Mononuclear cell (primary cell): Measurements from ENCODE around the gene PGM2. TPM values are rescaled to one million over a fixed set of nuclear protein-coding genes. Genes with fewer than 3 reads are reported as not detected.

Source experiments
- H3K27me3 ChIP-seq: 2 replicates; pipeline ENCODE4 v1.6.0; 2011; ENCODE audit warnings: low read length, control low read depth; ENCODE audit not compliant: insufficient read depth
- H3K4me1 ChIP-seq: 2 replicates; pipeline ENCODE4 v1.5.1; 2011; ENCODE audit warnings: mild to moderate bottlenecking, low read length, control low read depth; ENCODE audit not compliant: insufficient read depth
- H3K4me3 ChIP-seq: 2 replicates; pipeline ENCODE4 v1.5.1; 2011; ENCODE audit warnings: mild to moderate bottlenecking, low read length, moderate library complexity
- H3K9me3 ChIP-seq: 2 replicates; pipeline ENCODE4 v1.5.1; 2011; ENCODE audit warnings: low read depth, mild to moderate bottlenecking, control low read depth, low read length
- total RNA-seq: library from RNA; depleted of rRNA; stranded (reverse); fragments of >200 nt; gene quantifications from one replicate; pipeline ENCODE4 v1.2.3, GENCODE V29; 2012

The PGM2 gene
- total RNA-seq, 1 donor: 18.6 TPM

DNA sequence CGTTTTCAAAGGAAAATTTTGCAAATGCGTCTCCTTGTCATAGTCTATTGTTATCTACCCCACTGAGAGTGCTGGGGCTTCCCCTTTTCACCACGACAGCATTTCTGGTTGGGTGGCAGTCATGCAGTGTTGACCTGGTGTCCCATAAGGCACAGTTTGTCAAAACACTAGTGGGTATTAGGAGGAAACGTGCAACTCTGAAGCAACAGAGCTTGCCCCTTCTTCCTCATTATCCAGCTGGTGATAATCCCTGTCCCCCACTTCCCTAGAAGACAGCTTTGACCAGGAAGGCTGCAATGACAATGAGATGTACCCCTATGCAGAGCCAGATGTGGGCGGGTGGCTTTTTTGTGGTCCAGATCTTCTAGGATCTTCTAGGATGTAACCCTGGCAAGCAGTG lies 66.2 kb downstream of the PGM2 start:
- H3K27me3 ChIP-seq: no peaks in the 10 kb centered on the region

DNA sequence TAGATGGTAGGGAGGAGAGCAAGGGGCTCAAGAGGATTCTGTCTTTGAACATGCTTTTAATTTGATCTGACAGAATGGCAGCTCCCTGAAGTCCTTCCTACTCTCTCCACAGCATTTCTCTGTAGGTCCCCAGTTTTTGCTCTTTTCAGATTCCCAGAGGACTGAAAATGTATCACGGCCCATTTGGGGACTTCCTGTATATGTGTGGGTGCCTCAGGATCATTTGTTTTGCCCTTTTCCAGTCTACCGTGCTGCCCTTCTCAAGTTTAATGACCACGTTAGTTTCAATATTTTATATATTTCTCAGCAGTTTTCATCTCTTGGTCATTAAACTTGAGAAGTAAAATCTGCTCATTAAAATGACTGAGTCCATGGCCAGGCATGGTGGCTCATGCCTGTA lies 66.7 kb downstream of the PGM2 start:
- no peak overlapping the region for H3K4me3 ChIP-seq
- H3K4me1 ChIP-seq: peaks cover 44% of the 10 kb centered on the region
- H3K27me3 ChIP-seq: no peaks in the 10 kb centered on the region
- H3K9me3 ChIP-seq: no peaks in the 10 kb centered on the region

More for the DNA sequence above, 66.2 kb downstream of the PGM2 start:
- no peaks in the 10 kb centered on the region for H3K9me3 ChIP-seq
- peaks cover 45% of the 10 kb centered on the region for H3K4me1 ChIP-seq
- H3K4me3 ChIP-seq: no peak overlapping the region

DNA sequence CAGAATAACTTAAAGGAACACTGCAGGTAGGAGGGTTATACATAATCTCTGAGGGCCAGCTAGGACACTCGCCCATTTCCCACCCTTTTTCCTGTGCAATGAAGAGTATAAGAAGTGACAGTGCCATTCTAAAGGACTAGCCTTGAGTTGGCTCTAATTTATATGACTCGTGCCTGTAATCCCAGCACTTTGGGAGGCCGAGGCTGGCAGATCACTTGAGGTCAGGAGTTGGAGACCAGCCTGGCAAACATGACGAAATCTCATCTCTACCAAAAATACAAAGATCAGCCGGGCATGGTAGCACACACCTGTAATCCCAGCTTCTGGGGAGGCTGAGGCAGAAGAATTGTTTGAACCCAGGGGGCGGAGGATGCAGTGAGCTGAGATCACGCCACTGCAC lies 68.8 kb downstream of the PGM2 start:
- no peak overlapping the region for H3K4me3 ChIP-seq
- H3K9me3 ChIP-seq: no peaks in the 10 kb centered on the region
- no peaks in the 10 kb centered on the region for H3K27me3 ChIP-seq
- H3K4me1 ChIP-seq: peaks cover 37% of the 10 kb centered on the region

DNA sequence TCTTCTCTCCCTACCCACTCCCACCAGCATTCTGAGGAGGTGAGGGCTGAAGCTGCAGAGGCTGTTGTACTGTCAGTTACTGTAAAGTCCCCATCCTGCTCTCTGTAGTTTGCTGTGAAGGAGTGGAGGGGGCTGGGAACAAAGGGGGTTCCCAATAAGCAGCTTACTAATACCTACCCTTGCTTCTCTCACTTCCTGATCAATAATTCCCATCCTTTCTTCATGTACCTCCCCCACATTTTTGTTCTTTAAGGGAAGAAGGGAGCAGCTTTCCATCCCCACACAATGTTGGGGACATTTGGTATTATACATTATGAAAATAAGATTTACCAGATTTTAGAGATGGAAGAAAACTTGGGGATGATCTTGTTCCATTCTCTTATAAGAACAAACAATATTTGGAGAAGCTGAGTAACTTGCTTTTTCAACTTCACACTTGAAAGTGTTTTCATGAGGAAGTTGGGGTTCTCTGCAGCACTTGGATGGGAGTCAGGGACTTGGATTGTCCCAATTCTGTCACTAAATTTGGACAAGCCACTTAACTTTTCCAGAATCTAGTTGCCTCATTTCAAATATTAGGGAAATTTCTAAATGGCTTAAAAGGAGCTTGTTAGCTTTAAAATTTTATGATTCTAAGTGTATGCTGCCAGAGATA lies 69.8 kb downstream of the PGM2 start:
- Histone ChIP-seq H3K27me3 (no peaks in the 10 kb centered on the region), H3K4me3 (no peak overlapping the region), H3K9me3 (no peaks in the 10 kb centered on the region), H3K4me1 (peaks cover 34% of the 10 kb centered on the region)

DNA sequence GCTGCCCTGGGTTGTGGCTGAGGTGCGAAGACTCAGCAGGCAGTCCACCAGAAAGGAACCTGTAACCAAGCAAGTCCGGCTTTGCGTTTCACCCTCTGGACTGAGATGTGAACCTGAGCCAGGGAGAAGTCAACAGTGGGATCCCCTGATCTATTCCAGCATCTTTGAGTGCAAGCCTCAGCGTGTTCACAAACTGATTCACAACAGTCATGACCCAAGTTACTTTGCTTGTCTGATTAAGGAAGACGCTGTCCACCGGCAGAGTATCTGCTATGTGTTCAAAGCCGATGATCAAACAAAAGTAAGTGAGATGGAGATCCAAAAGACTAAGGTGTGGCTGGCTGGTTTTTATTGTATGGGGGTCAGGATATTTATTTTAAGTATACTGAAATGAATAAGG lies 75.7 kb downstream of the PGM2 start:
- Histone ChIP-seq H3K4me1 (peaks cover 3% of the 10 kb centered on the region), H3K27me3 (no peaks in the 10 kb centered on the region), H3K4me3 (no peak overlapping the region), H3K9me3 (no peaks in the 10 kb centered on the region)

DNA sequence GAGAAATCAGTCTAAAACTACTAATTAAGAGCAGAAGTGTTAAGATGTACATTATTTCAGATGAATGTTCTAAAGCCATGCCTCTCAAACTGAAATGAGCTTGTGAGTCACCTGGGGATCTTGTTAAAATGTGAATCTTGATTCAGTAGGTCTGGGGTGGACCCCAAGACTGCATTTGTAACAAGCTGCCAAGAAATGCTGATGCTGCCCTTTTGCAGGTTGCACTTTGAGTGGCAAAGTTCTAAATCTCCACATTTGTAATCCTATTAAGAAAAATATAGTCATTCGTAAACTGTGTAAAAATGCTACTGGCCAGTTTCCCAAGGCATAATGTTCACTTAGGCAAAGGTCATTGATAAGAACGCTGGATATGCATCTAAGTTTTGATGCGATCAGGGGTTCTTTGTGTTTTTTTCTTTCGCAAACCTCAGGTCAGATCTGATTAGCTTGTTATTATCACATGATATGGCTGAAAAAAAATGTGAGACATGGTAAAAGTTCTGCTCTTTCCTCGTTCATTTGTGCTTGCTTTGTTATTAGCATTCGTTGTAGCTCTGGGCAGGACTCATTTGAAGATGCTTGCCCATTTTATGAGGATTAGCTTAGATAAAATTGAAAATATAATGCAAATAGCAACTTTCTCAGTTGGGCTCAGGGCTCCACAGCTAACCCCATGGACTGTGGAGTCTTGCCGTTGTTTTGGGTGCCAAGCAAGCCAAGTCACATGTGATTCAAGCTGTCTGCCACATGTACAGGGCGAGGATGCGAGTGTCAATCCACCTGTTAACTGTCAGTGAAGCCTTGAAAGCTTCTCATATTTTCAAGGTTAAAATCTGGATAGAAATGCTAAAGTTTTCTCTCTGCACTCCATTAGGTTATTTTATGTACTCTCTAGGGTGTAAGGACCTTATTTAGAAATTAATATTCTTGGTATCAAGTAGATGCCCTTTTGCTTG lies 76.5 kb downstream of the PGM2 start:
- H3K27me3 ChIP-seq: no peaks in the 10 kb centered on the region
- peaks cover 3% of the 10 kb centered on the region for H3K4me1 ChIP-seq
- no peak overlapping the region for H3K4me3 ChIP-seq
- no peaks in the 10 kb centered on the region for H3K9me3 ChIP-seq

DNA sequence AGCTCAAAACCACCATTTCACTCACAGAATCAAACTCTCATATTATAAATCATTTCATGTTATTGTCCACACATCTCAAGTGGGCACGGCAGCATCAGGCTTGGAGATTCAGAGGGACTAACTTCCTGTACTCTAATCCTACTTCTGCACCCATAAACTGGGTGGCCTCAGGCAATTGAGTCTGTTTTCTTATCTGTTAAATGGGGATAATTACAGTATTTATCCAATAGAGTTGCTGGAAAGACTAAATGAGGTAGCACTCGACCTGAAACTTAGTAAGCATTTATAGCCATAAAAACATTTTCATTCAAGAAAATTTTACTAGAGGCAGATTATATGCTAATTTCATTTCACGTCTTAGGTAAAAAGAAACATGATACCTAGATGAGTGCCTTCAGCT lies 77.4 kb downstream of the PGM2 start:
- Histone ChIP-seq H3K4me3 (no peak overlapping the region), H3K9me3 (no peaks in the 10 kb centered on the region), H3K4me1 (peaks cover 3% of the 10 kb centered on the region), H3K27me3 (no peaks in the 10 kb centered on the region)

DNA sequence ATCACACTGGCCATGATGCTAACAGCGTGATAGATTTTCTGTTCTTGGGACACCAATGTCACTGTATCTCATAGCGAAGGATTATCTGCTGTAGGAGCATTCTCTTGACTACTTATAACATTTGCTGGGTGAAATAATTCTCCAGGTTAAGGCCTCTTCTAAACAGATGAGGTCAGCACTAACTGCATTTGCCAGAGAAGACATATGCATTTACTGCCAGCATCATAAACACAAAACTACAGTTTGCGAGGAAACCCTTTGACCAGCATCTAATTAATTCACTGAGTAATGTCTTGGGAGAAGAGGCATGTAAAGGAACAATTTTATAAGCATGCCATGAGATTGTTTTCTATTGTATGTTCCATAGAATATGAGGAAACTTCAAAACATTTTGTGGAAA lies 78.3 kb downstream of the PGM2 start:
- Histone ChIP-seq H3K27me3 (no peaks in the 10 kb centered on the region), H3K4me3 (no peak overlapping the region), H3K4me1 (peaks cover 3% of the 10 kb centered on the region), H3K9me3 (no peaks in the 10 kb centered on the region)

DNA sequence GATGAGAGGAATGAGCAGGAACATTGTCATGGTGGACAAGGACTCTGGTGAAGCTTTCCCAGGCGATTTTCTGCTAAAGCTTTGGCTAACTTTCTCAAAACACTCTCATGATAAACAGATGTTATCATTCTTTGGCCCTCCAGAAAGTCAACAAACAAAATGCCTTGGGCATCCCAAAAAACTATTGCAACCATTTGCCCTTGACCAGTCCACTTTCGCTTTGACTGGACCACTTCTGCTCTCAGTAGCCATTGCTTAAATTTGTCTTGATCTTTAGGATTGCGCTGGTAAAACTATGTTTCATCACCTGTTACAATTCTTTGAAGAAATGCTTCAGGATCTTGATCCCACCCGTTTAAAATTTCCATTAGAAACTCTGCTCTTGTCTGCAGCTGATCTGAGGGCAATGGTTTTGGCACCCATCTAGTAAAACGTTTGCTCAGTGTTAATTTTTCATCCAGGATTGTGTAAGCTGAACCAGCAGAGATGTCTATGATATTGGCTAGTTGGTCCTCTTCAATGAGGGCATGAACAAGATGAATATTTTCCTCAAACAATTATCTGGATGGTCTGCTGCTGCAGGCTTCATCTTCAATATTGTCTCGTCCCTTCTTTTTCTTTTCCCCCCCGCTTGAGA lies 79.2 kb downstream of the PGM2 start:
- H3K9me3 ChIP-seq: no peaks in the 10 kb centered on the region
- peaks cover 3% of the 10 kb centered on the region for H3K4me1 ChIP-seq
- H3K27me3 ChIP-seq: no peaks in the 10 kb centered on the region
- H3K4me3 ChIP-seq: no peak overlapping the region

DNA sequence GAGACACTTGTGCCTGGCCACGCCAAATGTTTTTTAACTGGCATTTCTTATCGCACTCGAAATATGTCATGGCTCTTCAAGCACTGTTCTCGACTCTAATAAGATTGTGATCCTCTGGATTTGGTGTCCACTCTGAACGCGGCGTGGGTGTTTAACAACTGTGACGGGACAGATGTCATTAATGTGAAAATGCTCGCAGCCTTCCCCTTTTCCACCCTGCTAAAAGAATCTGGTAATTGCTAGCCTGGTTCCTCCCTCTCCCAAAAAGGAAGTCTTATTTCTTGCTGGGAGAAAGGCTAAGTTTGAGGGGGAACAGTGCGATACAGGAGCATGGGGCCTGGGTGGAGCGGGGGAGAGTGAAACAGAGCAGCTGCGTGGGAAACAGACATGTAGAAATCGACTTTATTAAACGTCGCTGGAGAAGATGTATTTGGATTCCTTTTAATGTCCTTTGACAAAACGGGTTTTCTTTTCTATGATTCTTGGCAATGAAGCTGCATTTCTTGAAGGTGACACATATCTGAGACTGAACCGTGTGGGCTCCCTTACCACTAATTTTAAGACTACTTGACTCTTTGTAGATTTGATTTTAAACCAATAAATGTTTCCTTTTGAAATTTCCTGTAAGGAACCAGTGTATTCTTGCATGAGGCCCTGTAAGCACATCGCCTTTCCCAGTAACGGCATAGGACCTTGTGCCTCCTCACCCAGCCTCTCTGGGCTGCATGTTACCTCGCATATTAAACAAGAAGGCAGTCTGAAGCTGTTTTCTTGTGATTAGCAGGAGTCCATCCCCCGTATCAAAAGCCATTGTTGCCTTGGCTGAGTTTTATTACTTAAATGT lies 82.2 kb downstream of the PGM2 start:
- no peaks in the 10 kb centered on the region for H3K27me3 ChIP-seq
- H3K4me1 ChIP-seq: peaks cover 3% of the 10 kb centered on the region
- H3K4me3 ChIP-seq: no peak overlapping the region
- H3K9me3 ChIP-seq: no peaks in the 10 kb centered on the region

DNA sequence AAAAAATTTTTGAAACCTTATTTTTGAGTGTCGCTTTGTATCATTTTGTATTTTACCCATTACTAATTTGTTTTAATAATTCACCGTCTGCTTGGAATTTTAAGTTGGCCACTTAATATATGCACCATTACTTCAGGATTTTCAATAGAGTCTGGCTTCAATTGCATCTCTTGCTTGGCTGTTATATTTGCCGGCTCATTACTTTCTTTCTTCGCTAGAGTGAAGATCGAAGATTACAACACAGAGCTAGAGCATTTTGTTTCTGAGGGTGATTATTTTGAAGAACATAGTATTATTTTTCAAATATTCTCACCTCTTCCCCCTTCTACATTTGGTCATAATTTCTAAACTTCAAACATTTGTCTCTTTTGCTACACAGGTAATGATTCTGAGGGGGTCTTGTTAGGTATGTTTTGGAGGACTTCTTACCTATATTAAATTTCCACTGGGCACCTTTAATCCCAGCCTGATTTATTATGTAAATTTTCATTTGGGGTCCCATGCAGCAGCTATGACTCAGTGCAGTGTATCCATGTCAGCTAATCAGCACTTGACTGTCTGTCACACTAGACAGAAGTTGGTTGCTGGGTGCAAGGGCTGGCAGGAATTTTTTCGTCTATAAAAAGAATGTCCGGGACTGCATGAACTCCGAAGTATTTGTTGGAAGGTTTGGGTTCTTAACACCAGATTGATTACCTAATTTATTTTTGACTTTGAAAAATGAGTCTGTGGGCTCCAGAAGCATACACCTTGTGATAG lies 83.0 kb downstream of the PGM2 start:
- H3K4me1 ChIP-seq: peaks cover 3% of the 10 kb centered on the region
- no peak overlapping the region for H3K4me3 ChIP-seq
- H3K27me3 ChIP-seq: no peaks in the 10 kb centered on the region
- H3K9me3 ChIP-seq: no peaks in the 10 kb centered on the region

DNA sequence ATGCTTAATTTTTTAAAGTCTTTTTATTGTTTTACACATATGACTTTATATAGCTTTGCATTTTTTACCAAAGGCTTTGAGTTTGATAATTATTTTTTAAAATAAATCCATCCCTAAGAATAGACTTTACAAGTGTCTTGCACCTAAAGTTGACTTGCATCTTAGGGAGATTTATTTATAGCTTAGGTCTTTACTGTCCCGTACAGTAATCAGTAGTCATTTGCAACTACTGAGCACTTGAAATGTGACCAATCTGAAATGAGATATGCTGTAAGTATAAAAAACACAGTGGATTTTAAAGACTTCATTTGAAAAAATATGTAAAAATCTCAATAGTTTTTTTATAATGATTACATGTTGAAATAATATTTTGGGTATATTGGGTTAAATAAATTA lies 83.6 kb downstream of the PGM2 start:
- H3K27me3 ChIP-seq: no peaks in the 10 kb centered on the region
- no peaks in the 10 kb centered on the region for H3K9me3 ChIP-seq
- H3K4me3 ChIP-seq: no peak overlapping the region
- peaks cover 3% of the 10 kb centered on the region for H3K4me1 ChIP-seq
